ENCODE measurements around the gene FAM240B.

Gene FAM240B

DNA sequence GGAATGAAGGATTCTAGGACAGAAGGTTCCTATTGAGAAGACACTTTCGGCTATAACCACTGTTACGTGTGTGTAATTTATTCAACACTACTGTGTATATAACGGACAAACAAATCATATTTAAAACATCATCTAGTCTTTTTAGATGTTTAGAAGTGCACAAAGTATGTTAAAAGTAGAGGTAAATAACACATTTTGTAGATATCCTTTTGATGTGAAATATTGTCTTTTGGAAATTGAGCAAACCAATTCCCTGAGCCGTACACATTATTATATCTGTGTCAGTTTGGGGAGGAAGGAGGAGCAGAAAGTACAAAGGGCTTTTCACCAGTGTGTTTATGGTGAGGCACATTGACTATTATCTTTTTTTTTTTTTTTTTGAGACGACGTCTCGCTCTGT lies 60.4 kb downstream of the FAM240B start:
- in situ Hi-C loops (cut with MboI; ENCODE audit: low sequenced_read_pairs, unreplicated experiment), result no loop called here
- no peak for TF ChIP-seq CTCF (IDR thresholded peaks at IDR 0.05; ENCODE audit: borderline replicate concordance, control extremely low read depth, extremely low read depth, insufficient read depth, missing control alignments)

GRCh38 chr9:38656896-38657295 lies 63.0 kb downstream of the FAM240B start:
- in situ Hi-C loops (cut with MboI; ENCODE audit: low sequenced_read_pairs, unreplicated experiment), result no loop called here
- DNase-seq (ENCODE audit: low spot score), result no peak
- TF ChIP-seq CTCF (IDR thresholded peaks at IDR 0.05; ENCODE audit: borderline replicate concordance, control extremely low read depth, extremely low read depth, insufficient read depth, missing control alignments), result no peak

More for the DNA sequence above, 60.4 kb downstream of the FAM240B start:
- DNase-seq (ENCODE audit: low spot score), result no peak

DNA sequence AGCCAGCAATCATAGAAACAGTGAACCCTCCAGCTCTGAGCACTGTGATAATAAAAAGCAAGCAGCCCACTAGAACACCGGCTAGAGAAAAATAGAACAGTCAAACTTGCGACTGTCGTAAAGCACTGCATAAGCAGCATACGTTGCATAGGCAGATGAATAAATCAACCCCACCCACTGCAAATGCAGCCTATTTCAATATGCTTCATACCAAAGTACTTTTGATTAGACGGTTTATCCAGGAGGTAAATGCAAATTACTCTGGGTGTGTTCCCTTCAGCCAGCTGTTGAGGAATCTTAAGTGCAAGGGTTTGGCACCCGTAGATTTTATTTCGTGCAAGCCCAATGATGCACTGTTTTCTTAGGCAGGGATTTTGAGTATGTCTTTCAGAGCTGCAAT lies 67.4 kb downstream of the FAM240B start:
- in situ Hi-C loops (cut with MboI; ENCODE audit: low sequenced_read_pairs, unreplicated experiment), result no loop called here
- no peak for DNase-seq (ENCODE audit: low spot score)
- no peak for TF ChIP-seq CTCF (IDR thresholded peaks at IDR 0.05; ENCODE audit: borderline replicate concordance, control extremely low read depth, extremely low read depth, insufficient read depth, missing control alignments)

DNA sequence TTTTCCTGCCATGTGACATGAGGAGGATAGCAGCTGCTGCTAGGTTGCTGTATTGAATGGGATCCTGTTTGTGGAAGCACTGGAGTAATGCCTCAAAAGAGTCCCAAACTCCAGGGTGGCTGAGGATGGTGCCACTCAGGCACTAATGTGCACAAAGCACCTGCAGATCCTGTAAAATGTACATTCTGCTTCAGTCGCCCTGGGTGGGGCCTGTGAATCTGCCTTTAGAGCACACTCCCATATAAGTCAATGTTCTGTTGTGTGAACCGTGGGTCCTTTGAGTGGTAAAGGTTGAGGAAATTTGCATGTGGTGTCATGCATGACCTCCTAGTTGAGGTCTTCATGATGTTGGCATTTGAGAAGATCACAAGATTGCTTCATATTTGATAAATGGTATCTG lies 67.9 kb downstream of the FAM240B start:
- DNase-seq (ENCODE audit: low spot score), result no peak
- TF ChIP-seq CTCF (IDR thresholded peaks at IDR 0.05; ENCODE audit: borderline replicate concordance, control extremely low read depth, extremely low read depth, insufficient read depth, missing control alignments), result no peak
- in situ Hi-C loops (cut with MboI; ENCODE audit: low sequenced_read_pairs, unreplicated experiment), result no loop called here

GRCh38 chr9:38651400-38652042 lies 68.4 kb downstream of the FAM240B start:
- peak; percentile 59 for DNase-seq (ENCODE audit: low spot score)
- TF ChIP-seq CTCF (IDR thresholded peaks at IDR 0.05; ENCODE audit: borderline replicate concordance, control extremely low read depth, extremely low read depth, insufficient read depth, missing control alignments), result no peak
- in situ Hi-C loops (cut with MboI; ENCODE audit: low sequenced_read_pairs, unreplicated experiment), result no loop called here

DNA sequence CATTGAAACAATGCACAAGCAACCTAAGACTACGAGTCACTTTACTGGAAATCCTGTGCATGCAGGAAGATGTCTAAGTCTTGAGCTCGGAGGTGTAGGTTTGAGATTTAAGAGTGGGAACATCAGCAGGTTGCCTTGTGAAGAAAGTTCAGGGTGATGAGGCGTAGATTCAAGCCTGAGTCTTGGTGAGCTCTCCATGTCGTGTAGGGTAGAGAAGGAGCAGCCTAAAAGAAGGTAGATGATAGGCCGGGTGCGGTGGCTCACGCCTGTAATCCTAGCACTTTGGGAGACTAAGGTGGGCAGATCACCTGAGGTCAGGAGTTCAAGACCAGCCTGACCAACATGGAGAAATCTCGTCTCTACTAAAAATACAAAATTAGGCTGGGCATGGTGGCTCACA lies 69.4 kb downstream of the FAM240B start:
- no peak for DNase-seq (ENCODE audit: low spot score)
- in situ Hi-C loops (cut with MboI; ENCODE audit: low sequenced_read_pairs, unreplicated experiment), result no loop called here
- TF ChIP-seq CTCF (IDR thresholded peaks at IDR 0.05; ENCODE audit: borderline replicate concordance, control extremely low read depth, extremely low read depth, insufficient read depth, missing control alignments), result no peak

All from GM13976 (cell line).